ENCODE measurements around the gene TMED10. TPM values are rescaled to one million over a fixed set of nuclear protein-coding genes. Genes with fewer than 3 reads are reported as not detected.

Gene TMED10
- total and polyA plus RNA-seq, 2 donors (not counting 3 experiments of a cell fraction or from before 2014, with no cell fraction given) = 338 to 342 TPM

GRCh38 chr14:75084513-75084912, 91.9 kb downstream of the TMED10 start:
- Histone ChIP-seq H3K27ac (ENCODE audit: insufficient read depth, low read depth, low read length) (no peak overlapping the region), H3K4me3 (replicated peaks in 1 of 3; ENCODE audit: insufficient read depth in 1 of 3, low read depth in 1 of 3, low read length in 3 of 3) (no peak overlapping the region), H3K9ac (replicated peaks; ENCODE audit: extremely low read depth, insufficient read depth, low read length) (no peak overlapping the region), H4K20me1 (replicated peaks; ENCODE audit: control insufficient read depth, extremely low read depth, insufficient read depth, low read length) (no peaks in the 10 kb centered on the region), H2AFZ (ENCODE audit: low read depth, low read length) (no peak overlapping the region), H3K27me3 (ENCODE audit: control insufficient read depth in 2 of 2, insufficient read depth in 2 of 2, low read length in 2 of 2) (no peaks in the 10 kb centered on the region), H3K79me2 (ENCODE audit: control insufficient read depth, insufficient read depth, low read length) (no peaks in the 10 kb centered on the region), H3K36me3 (ENCODE audit: control insufficient read depth in 2 of 2, extremely low read depth in 1 of 2, insufficient read depth in 2 of 2, low read length in 2 of 2) (peaks cover 7 to 21% of the 10 kb centered on the region in 2 experiments), H3K9me3 (replicated peaks; ENCODE audit: control insufficient read depth, insufficient read depth, low read length) (no peaks in the 10 kb centered on the region), H3K4me2 (ENCODE audit: insufficient read depth, low read length) (no peak overlapping the region), H3K4me1 (ENCODE audit: control insufficient read depth, extremely low read depth, insufficient read depth, low read length) (no peaks in the 10 kb centered on the region), H3K9me1 (replicated peaks; ENCODE audit: control insufficient read depth, extremely low read depth, insufficient read depth, low read length) (no peaks in the 10 kb centered on the region)
- ChIA-PET CTCF (interaction anchor here (0.8 to 4.9 kb wide), 5 partner anchors 81 to 224 kb away, joined by 3 to 73 read pairs (median 5); partner anchors contain the start of gene RPS6KL1), POLR2A (no interaction called here)
- TF ChIP-seq, protein P1, sequence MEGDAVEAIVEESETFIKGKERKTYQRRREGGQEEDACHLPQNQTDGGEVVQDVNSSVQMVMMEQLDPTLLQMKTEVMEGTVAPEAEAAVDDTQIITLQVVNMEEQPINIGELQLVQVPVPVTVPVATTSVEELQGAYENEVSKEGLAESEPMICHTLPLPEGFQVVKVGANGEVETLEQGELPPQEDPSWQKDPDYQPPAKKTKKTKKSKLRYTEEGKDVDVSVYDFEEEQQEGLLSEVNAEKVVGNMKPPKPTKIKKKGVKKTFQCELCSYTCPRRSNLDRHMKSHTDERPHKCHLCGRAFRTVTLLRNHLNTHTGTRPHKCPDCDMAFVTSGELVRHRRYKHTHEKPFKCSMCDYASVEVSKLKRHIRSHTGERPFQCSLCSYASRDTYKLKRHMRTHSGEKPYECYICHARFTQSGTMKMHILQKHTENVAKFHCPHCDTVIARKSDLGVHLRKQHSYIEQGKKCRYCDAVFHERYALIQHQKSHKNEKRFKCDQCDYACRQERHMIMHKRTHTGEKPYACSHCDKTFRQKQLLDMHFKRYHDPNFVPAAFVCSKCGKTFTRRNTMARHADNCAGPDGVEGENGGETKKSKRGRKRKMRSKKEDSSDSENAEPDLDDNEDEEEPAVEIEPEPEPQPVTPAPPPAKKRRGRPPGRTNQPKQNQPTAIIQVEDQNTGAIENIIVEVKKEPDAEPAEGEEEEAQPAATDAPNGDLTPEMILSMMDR (IDR thresholded peaks at IDR 0.05; ENCODE audit: extremely low read depth in 1 of 2, insufficient read depth in 1 of 2, low read depth in 1 of 2, low read length in 2 of 2) = peak; percentile 17 to 27
- TF ChIP-seq POLR2AphosphoS5 (IDR thresholded peaks at IDR 0.05; ENCODE audit: insufficient read depth, low read depth, low read length) (no peak), EZH2 (IDR thresholded peaks at IDR 0.05; ENCODE audit: borderline replicate concordance, low read depth, low read length, severe bottlenecking) (no peak), JUN (IDR thresholded peaks at IDR 0.05; ENCODE audit: borderline replicate concordance, insufficient read depth, insufficient read length, low read depth) (no peak)
- intact Hi-C loops (cut with micrococcal nuclease) = loop anchor here (1.0 kb wide), 1 partner anchor 138 kb away; no protein-coding TSS in a partner anchor
- dilution Hi-C loops (cut with MboI; ENCODE audit: extremely low pct_ligation_motif_present, low sequenced_read_pairs) = no loop called here
- DNase-seq (ENCODE audit: low read depth, low spot score) = peak; percentile 23
- FAIRE-seq = peak; percentile 77
- no TSS peak for BruUV-seq (replicated peaks)

DNA sequence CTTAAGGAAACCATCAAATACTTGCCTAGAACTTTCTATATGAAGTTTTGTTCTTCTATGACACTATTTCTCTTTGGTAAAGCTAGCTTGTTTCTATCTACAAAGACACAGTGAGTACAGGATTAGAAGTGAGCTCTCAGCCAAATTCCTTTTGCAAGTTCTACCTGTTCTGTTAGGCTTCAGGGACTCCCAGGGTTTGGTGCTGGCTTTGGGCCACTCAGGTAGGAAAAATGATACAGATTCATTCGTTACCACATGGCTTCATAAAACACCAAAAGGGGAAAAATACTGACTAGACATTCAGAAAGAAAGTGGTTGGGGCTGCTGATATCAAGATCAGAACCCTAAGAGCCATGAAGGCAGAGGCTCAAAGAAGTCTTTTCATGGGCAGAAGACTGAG, 93.1 kb downstream of the TMED10 start:
- no TSS peak for BruUV-seq (replicated peaks)
- no peaks in the 10 kb centered on the region for H3K9me3 ChIP-seq (replicated peaks; ENCODE audit: control insufficient read depth, insufficient read depth, low read length)
- H3K79me2 ChIP-seq (ENCODE audit: control insufficient read depth, insufficient read depth, low read length) = no peaks in the 10 kb centered on the region
- H2AFZ ChIP-seq (ENCODE audit: low read depth, low read length) = no peak overlapping the region
- TF ChIP-seq MYC (IDR thresholded peaks at IDR 0.05; ENCODE audit: low read depth, low read length) (no peak), EZH2 (IDR thresholded peaks at IDR 0.05; ENCODE audit: borderline replicate concordance, low read depth, low read length, severe bottlenecking) (no peak), JUN (IDR thresholded peaks at IDR 0.05; ENCODE audit: borderline replicate concordance, insufficient read depth, insufficient read length, low read depth) (no peak), POLR2AphosphoS5 (IDR thresholded peaks at IDR 0.05; ENCODE audit: insufficient read depth, low read depth, low read length) (no peak), POLR2A (IDR thresholded peaks at IDR 0.05; ENCODE audit: low read depth, low read length) (no peak), FOS (IDR thresholded peaks at IDR 0.05; ENCODE audit: borderline replicate concordance, insufficient read depth, low read length) (no peak), GATA2 (IDR thresholded peaks at IDR 0.05; ENCODE audit: insufficient read depth, insufficient read length, low read depth, low read length) (no peak)
- TF ChIP-seq, protein P2, sequence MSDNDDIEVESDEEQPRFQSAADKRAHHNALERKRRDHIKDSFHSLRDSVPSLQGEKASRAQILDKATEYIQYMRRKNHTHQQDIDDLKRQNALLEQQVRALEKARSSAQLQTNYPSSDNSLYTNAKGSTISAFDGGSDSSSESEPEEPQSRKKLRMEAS (IDR thresholded peaks at IDR 0.05; ENCODE audit: insufficient read depth, insufficient read length) = no peak
- TF ChIP-seq, protein P1 (IDR thresholded peaks at IDR 0.05; ENCODE audit: extremely low read depth in 1 of 2, insufficient read depth in 1 of 2, low read depth in 1 of 2, low read length in 2 of 2) = no peak
- CTCF ChIA-PET = interaction anchor here (0.8 to 1.7 kb wide), 6 partner anchors 20 to 222 kb away, joined by 3 to 7 read pairs (median 4); partner anchors contain the start of genes ACYP1 and RPS6KL1
- H3K9ac ChIP-seq (replicated peaks; ENCODE audit: extremely low read depth, insufficient read depth, low read length) = no peak overlapping the region
- no peak overlapping the region for H3K27ac ChIP-seq (ENCODE audit: insufficient read depth, low read depth, low read length)
- POLR2A ChIA-PET = no interaction called here
- H3K4me1 ChIP-seq (ENCODE audit: control insufficient read depth, extremely low read depth, insufficient read depth, low read length) = no peaks in the 10 kb centered on the region
- H3K9me1 ChIP-seq (replicated peaks; ENCODE audit: control insufficient read depth, extremely low read depth, insufficient read depth, low read length) = no peaks in the 10 kb centered on the region
- DNase-seq (ENCODE audit: low read depth, low spot score) (no peak), FAIRE-seq (no peak)
- no peak overlapping the region for H3K4me2 ChIP-seq (ENCODE audit: insufficient read depth, low read length)
- no peaks in the 10 kb centered on the region for H4K20me1 ChIP-seq (replicated peaks; ENCODE audit: control insufficient read depth, extremely low read depth, insufficient read depth, low read length)
- H3K4me3 ChIP-seq (replicated peaks in 1 of 3; ENCODE audit: insufficient read depth in 1 of 3, low read depth in 1 of 3, low read length in 3 of 3) = no peak overlapping the region
- peaks cover 7 to 20% of the 10 kb centered on the region in 2 experiments for H3K36me3 ChIP-seq (ENCODE audit: control insufficient read depth in 2 of 2, extremely low read depth in 1 of 2, insufficient read depth in 2 of 2, low read length in 2 of 2)
- H3K27me3 ChIP-seq (ENCODE audit: control insufficient read depth in 2 of 2, insufficient read depth in 2 of 2, low read length in 2 of 2) = no peaks in the 10 kb centered on the region
- dilution Hi-C loops (cut with MboI; ENCODE audit: extremely low pct_ligation_motif_present, low sequenced_read_pairs) = no loop called here
- intact Hi-C loops (cut with micrococcal nuclease) = no loop called here
